SK-N-SH (cell line): ENCODE results near the gene RTF2. TPM values are rescaled to one million over a fixed set of nuclear protein-coding genes. Genes with fewer than 3 reads are reported as not detected.

Experiments
- CTCF ChIA-PET: fragments of 300-600, 350-600 bp; formaldehyde crosslinking; extraction: SDS; loops from one replicate; lab custom pipeline; 2021; lab: Yijun Ruan, JAX
- POLR2A ChIA-PET: fragments of 350-600 bp; sonication (Branson Sonifier 250); formaldehyde crosslinking; extraction: SDS; loops from one replicate; lab custom pipeline; 2020; ENCODE audit warnings: antibody characterized with exemption, inconsistent platforms; lab: Yijun Ruan, JAX
- DNase-seq: peaks from one replicate; pipeline ENCODE4 v3.0.0; 2012
- H2AFZ ChIP-seq: fragments of 200-600 bp; sonication (generic); 2 replicates; pipeline ENCODE4 v1.8.1; 2016; ENCODE audit warnings: antibody characterized with exemption, mild to moderate bottlenecking, low read depth
- H3F3A ChIP-seq: fragments of 200-600 bp; sonication (generic); replicated peaks from 2 replicates; pipeline ENCODE3; 2016; ENCODE audit warnings: antibody characterized with exemption, mild to moderate bottlenecking; ENCODE audit not compliant: insufficient read depth
- H3K27ac ChIP-seq, 2 experiments: fragments of 200-500 bp in 1 of 2; fragments of 200-600 bp in 1 of 2; sonication (Bioruptor generic) in 1 of 2; sonication (generic), shearing (Covaris generic) in 1 of 2; 2 replicates each; pipeline versions ENCODE4 v1.5.1 to v1.6.1; 2014 to 2016; ENCODE audit warnings: low read depth in 2 of 2, inconsistent platforms in 1 of 2, low read length in 1 of 2, mild to moderate bottlenecking in 1 of 2, mixed read lengths in 1 of 2
- H3K27me3 ChIP-seq: fragments of 200-600 bp; sonication (generic), shearing (Covaris generic); 2 replicates; pipeline ENCODE4 v1.6.1; 2016; ENCODE audit warnings: mixed run types; ENCODE audit not compliant: insufficient read depth
- H3K36me3 ChIP-seq, 2 experiments: fragments of 200-500 bp in 1 of 2; fragments of 200-600 bp in 1 of 2; sonication (Bioruptor generic) in 1 of 2; sonication (generic) in 1 of 2; replicated peaks in 1 of 2; 2 replicates each; pipeline versions ENCODE3 to v1.5.1; 2014 to 2016; ENCODE audit warnings: low read length in 1 of 2, mild to moderate bottlenecking in 1 of 2; ENCODE audit not compliant: insufficient read depth in 2 of 2, control insufficient read depth in 1 of 2
- H3K4me1 ChIP-seq, 2 experiments: fragments of 200-500 bp in 1 of 2; fragments of 200-600 bp in 1 of 2; sonication (Bioruptor generic) in 1 of 2; sonication (generic), shearing (Covaris generic) in 1 of 2; 2 replicates each; pipeline versions ENCODE4 v1.5.1 to v1.6.1; 2014 to 2016; ENCODE audit warnings: low read depth in 1 of 2, low read length in 1 of 2, mixed run types in 1 of 2; ENCODE audit not compliant: insufficient read depth in 2 of 2, control insufficient read depth in 1 of 2
- H3K4me2 ChIP-seq: fragments of 200-600 bp; sonication (generic), shearing (Covaris generic); 2 replicates; pipeline ENCODE4 v1.6.1; 2017; ENCODE audit warnings: mixed run types
- H3K4me3 ChIP-seq, 2 experiments: fragments of 200-500 bp in 1 of 2; fragments of 200-600 bp in 1 of 2; sonication (Bioruptor generic) in 1 of 2; sonication (generic), shearing (Covaris generic) in 1 of 2; 2 replicates each; pipeline versions ENCODE4 v1.5.1 to v1.8.1; 2014 to 2016; ENCODE audit warnings: low read depth in 2 of 2, inconsistent platforms in 1 of 2, low read length in 1 of 2, mild to moderate bottlenecking in 1 of 2, mixed read lengths in 1 of 2, moderate library complexity in 1 of 2
- H3K79me2 ChIP-seq: fragments of 200-600 bp; sonication (generic); 2 replicates; pipeline ENCODE4 v1.8.1; 2017; ENCODE audit warnings: mild to moderate bottlenecking; ENCODE audit not compliant: insufficient read depth
- H3K9ac ChIP-seq: fragments of 200-600 bp; sonication (generic); 2 replicates; pipeline ENCODE4 v1.6.1; 2017; ENCODE audit warnings: mixed run types
- H3K9me2 ChIP-seq: fragments of 200-600 bp; sonication (generic); 2 replicates; pipeline ENCODE4 v1.6.1; 2017; ENCODE audit warnings: mixed run types
- H3K9me3 ChIP-seq: fragments of 200-600 bp; sonication (generic); 2 replicates; pipeline ENCODE4 v1.6.1; 2017; ENCODE audit warnings: mixed run types, mild to moderate bottlenecking, moderate library complexity
- H4K20me1 ChIP-seq: fragments of 200-600 bp; sonication (generic); 2 replicates; pipeline ENCODE4 v1.6.1; 2017; ENCODE audit warnings: mild to moderate bottlenecking, mixed run types; ENCODE audit not compliant: insufficient read depth
- ELF1 ChIP-seq: IDR thresholded peaks from 2 replicates; pipeline ENCODE4 v1.4.0; 2012
- EZH2phosphoT487 ChIP-seq: fragments of 200-600 bp; sonication (generic); IDR thresholded peaks from 2 replicates; pipeline ENCODE4 v1.6.1; 2017; ENCODE audit warnings: low read depth, mixed run types, mild to moderate bottlenecking, antibody characterized with exemption, moderate library complexity, borderline replicate concordance
- FOSL2 ChIP-seq: IDR thresholded peaks from 2 replicates; pipeline ENCODE4 v1.4.0; 2012; ENCODE audit warnings: low read depth, mild to moderate bottlenecking, moderate library complexity, borderline replicate concordance
- FOXJ3 ChIP-seq: sonication (generic); formaldehyde crosslinking; IDR thresholded peaks from 2 replicates; pipeline ENCODE4 v1.5.1; 2020; ENCODE audit warnings: mild to moderate bottlenecking, missing genetic modification reagents
- FOXM1 ChIP-seq: IDR thresholded peaks from 2 replicates; pipeline ENCODE4 v1.4.0; 2012; ENCODE audit warnings: low read depth, mild to moderate bottlenecking
- GABPA ChIP-seq: IDR thresholded peaks from 2 replicates; pipeline ENCODE4 v1.4.0; 2012; ENCODE audit warnings: low read depth, mild to moderate bottlenecking
- GATA2 ChIP-seq: sonication (generic); formaldehyde crosslinking; IDR thresholded peaks from 2 replicates; pipeline ENCODE4 v1.5.0; 2020; ENCODE audit warnings: mild to moderate bottlenecking, missing genetic modification reagents
- JUND ChIP-seq: IDR thresholded peaks from 2 replicates; pipeline ENCODE4 v1.4.0; 2012
- MEF2A ChIP-seq: IDR thresholded peaks from 2 replicates; pipeline ENCODE4 v1.4.0; 2012; ENCODE audit warnings: low read depth, borderline replicate concordance
- MXI1 ChIP-seq: IDR thresholded peaks from 2 replicates; pipeline ENCODE4 v1.6.1; 2012; ENCODE audit warnings: mild to moderate bottlenecking, low read depth, low read length, improper control_type of control experiment
- NRF1 ChIP-seq: IDR thresholded peaks from 2 replicates; pipeline ENCODE4 v1.6.1; 2012; ENCODE audit warnings: low read depth, mild to moderate bottlenecking, low read length
- RAD21 ChIP-seq: IDR thresholded peaks from 2 replicates; pipeline ENCODE4 v1.6.1; 2012; ENCODE audit warnings: mild to moderate bottlenecking, low read length
- RCOR1 ChIP-seq: fragments of 150-350 bp; IDR thresholded peaks from 2 replicates; pipeline ENCODE4 v1.6.1; 2017; ENCODE audit warnings: antibody characterized with exemption, low read length
- RFX5 ChIP-seq: IDR thresholded peaks from 2 replicates; pipeline ENCODE4 v1.6.1; 2012; ENCODE audit warnings: mild to moderate bottlenecking, improper control_type of control experiment, low read length
- RXRA ChIP-seq: IDR thresholded peaks from 2 replicates; pipeline ENCODE4 v1.4.0; 2012; ENCODE audit warnings: low read depth, mild to moderate bottlenecking, borderline replicate concordance
- SIN3A ChIP-seq: IDR thresholded peaks from 2 replicates; pipeline ENCODE4 v1.6.1; 2012; ENCODE audit warnings: low read depth, mild to moderate bottlenecking, low read length, moderate library complexity, borderline replicate concordance
- TAF1 ChIP-seq: IDR thresholded peaks from 2 replicates; pipeline ENCODE4 v1.6.1; 2012; ENCODE audit warnings: low read depth, mild to moderate bottlenecking, low read length, moderate library complexity, borderline replicate concordance
- TCF12 ChIP-seq: IDR thresholded peaks from 2 replicates; pipeline ENCODE4 v1.4.0; 2012
- TEAD4 ChIP-seq: IDR thresholded peaks from 2 replicates; pipeline ENCODE4 v1.4.0; 2012; ENCODE audit warnings: mild to moderate bottlenecking, borderline replicate concordance; ENCODE audit not compliant: insufficient read depth
- YY1 ChIP-seq: IDR thresholded peaks from 2 replicates; pipeline ENCODE4 v1.4.0; 2012; ENCODE audit warnings: low read depth, mild to moderate bottlenecking
- WGBS: methylation state at CpG from one replicate; pipeline ENCODE4 v1.1.6; 2017; ENCODE audit warnings: low lambda C conversion rate; 5-methylcytosine and 5-hydroxymethylcytosine counted together
- polyA plus RNA-seq, 3 experiments: library from polyadenylated mRNA; depleted of rRNA; stranded (reverse); fragments of >200 nt; gene quantifications; 2 replicates each; pipeline ENCODE4 v1.2.3, GENCODE V29; 2012
- TF ChIP-seq, protein P1 (sequence below): fragments of 150-350 bp; IDR thresholded peaks from 2 replicates; pipeline ENCODE4 v1.6.1; 2017; ENCODE audit warnings: antibody characterized with exemption, low read length, low read depth, borderline replicate concordance
- TF ChIP-seq, protein P2 (sequence below): IDR thresholded peaks from 2 replicates; pipeline ENCODE4; 2012
- TF ChIP-seq, protein P3 (sequence below): IDR thresholded peaks from 2 replicates; pipeline ENCODE4 v1.4.0; 2012; ENCODE audit warnings: low read depth, borderline replicate concordance
- TF ChIP-seq, protein P4 (sequence below): IDR thresholded peaks from 2 replicates; pipeline ENCODE4 v1.4.0; 2012; ENCODE audit warnings: low read depth

Gene RTF2
- polyA plus RNA-seq, 1 of the 3 experiments (the other 2 are of a cell fraction), result 78.2 TPM

DNA sequence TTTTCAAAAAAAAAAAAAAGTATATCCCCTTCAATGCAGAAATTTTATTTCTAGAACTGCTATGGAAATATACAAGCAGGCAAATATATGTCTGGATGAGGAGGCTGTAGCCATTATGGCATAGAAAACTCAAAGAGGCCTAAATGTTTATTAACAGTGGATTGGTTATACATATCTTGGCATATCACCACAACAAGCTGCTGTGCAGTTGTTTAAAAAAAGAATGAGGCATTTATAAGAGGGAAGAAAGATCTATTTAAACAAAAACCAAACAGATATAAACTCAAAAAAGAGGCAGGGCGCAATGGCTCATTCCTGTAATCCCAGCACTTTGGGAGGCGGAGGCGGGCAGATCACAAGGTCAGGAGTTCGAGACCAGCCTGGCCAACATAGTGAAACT is 30.1 kb upstream of the RTF2 start:
- POLR2A ChIA-PET, result no interaction called here
- no peak overlapping the region for H3K4me3 ChIP-seq
- no peak overlapping the region for H3K4me2 ChIP-seq
- DNase-seq, result no peak
- peaks cover 17% of the 10 kb centered on the region for H3F3A ChIP-seq
- WGBS, result 91% methylated on average over 4 of the region's 4 CpGs
- no peaks in the 10 kb centered on the region for H3K9me2 ChIP-seq
- no peak overlapping the region for H2AFZ ChIP-seq
- H4K20me1 ChIP-seq, result no peaks in the 10 kb centered on the region
- no peak overlapping the region for H3K9ac ChIP-seq
- no peak overlapping the region for H3K27ac ChIP-seq
- CTCF ChIA-PET, result no interaction called here
- H3K79me2 ChIP-seq, result no peaks in the 10 kb centered on the region
- no peaks in the 10 kb centered on the region for H3K36me3 ChIP-seq
- H3K27me3 ChIP-seq, result no peaks in the 10 kb centered on the region
- H3K9me3 ChIP-seq, result no peaks in the 10 kb centered on the region
- TF ChIP-seq YY1, result no peak
- TF ChIP-seq, protein P1, sequence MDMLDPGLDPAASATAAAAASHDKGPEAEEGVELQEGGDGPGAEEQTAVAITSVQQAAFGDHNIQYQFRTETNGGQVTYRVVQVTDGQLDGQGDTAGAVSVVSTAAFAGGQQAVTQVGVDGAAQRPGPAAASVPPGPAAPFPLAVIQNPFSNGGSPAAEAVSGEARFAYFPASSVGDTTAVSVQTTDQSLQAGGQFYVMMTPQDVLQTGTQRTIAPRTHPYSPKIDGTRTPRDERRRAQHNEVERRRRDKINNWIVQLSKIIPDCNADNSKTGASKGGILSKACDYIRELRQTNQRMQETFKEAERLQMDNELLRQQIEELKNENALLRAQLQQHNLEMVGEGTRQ, result no peak
- no peak for TF ChIP-seq JUND
- TF ChIP-seq TCF12, result no peak
- TF ChIP-seq, protein P2, sequence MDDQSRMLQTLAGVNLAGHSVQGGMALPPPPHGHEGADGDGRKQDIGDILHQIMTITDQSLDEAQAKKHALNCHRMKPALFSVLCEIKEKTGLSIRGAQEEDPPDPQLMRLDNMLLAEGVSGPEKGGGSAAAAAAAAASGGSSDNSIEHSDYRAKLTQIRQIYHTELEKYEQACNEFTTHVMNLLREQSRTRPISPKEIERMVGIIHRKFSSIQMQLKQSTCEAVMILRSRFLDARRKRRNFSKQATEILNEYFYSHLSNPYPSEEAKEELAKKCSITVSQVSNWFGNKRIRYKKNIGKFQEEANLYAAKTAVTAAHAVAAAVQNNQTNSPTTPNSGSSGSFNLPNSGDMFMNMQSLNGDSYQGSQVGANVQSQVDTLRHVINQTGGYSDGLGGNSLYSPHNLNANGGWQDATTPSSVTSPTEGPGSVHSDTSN, result no peak
- TF ChIP-seq MXI1, result no peak
- no peak for TF ChIP-seq FOXM1
- no peak for TF ChIP-seq TAF1
- TF ChIP-seq RXRA, result no peak
- TF ChIP-seq GABPA, result no peak
- no peak for TF ChIP-seq RAD21
- TF ChIP-seq GATA2 (CRISPR knock-in tag), result no peak
- TF ChIP-seq, all 33 proteins: peak for 0
- H3K4me1 ChIP-seq, result peaks cover 2 to 6% of the 10 kb centered on the region in 2 experiments; a peak in 2 of 4 replicates

DNA sequence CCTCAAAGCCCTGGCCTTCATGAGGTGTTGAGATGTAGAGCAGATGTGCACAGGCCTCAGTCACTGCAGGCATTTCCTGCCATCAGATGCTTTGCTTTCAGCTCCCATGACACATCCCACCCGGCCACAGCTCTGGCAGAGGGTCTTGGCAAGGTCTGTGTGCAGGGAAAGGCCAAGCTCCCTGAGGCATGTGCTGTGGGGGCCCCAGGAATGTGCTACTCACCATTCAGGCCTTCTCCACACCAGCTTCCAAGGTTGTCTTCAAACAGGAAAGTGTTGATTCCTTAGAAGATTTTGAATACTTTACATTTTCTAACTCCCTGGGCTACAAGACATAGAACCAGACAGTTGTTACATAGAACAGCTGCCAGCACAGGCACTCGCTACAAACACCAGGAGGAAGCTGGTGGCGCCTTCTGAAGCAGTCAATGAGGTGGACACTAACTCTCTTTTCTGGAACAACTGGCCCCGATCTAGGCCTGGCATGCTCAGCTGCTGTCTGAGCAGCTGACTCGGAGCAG is 28.6 kb upstream of the RTF2 start:
- H3K79me2 ChIP-seq, result no peaks in the 10 kb centered on the region
- H3K27ac ChIP-seq, result peak overlapping the region; percentile 36 to 75; a peak in 3 of 4 replicates
- WGBS, result 30% methylated on average over 5 of the region's 5 CpGs
- H3F3A ChIP-seq, result peaks cover 17% of the 10 kb centered on the region
- no peak overlapping the region for H3K4me3 ChIP-seq
- no peak overlapping the region for H3K9ac ChIP-seq
- H3K27me3 ChIP-seq, result no peaks in the 10 kb centered on the region
- no peaks in the 10 kb centered on the region for H3K36me3 ChIP-seq
- no peaks in the 10 kb centered on the region for H3K9me3 ChIP-seq
- ChIA-PET POLR2A (no interaction called here), CTCF (no interaction called here)
- peak overlapping the region; percentile 70 for H2AFZ ChIP-seq
- peaks cover 2 to 6% of the 10 kb centered on the region in 2 experiments; a peak in 2 of 4 replicates for H3K4me1 ChIP-seq
- H3K4me2 ChIP-seq, result no peak overlapping the region; the same call in 1 of the 2 replicates
- DNase-seq, result no peak
- H4K20me1 ChIP-seq, result no peaks in the 10 kb centered on the region
- H3K9me2 ChIP-seq, result no peaks in the 10 kb centered on the region
- no peak for TF ChIP-seq EZH2phosphoT487
- TF ChIP-seq SIN3A, result peak; percentile 42; the same call in 1 of the 2 replicates
- peak; percentile 76 for TF ChIP-seq FOSL2
- TF ChIP-seq GATA2 (CRISPR knock-in tag), result no peak
- TF ChIP-seq ELF1, result 0 out of 2 replicates have a peak, but pooled peaks have one; percentile 17
- no peak for TF ChIP-seq YY1
- TF ChIP-seq, protein P3, sequence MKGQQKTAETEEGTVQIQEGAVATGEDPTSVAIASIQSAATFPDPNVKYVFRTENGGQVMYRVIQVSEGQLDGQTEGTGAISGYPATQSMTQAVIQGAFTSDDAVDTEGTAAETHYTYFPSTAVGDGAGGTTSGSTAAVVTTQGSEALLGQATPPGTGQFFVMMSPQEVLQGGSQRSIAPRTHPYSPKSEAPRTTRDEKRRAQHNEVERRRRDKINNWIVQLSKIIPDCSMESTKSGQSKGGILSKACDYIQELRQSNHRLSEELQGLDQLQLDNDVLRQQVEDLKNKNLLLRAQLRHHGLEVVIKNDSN, result no peak
- no peak for TF ChIP-seq MXI1
- no peak for TF ChIP-seq RFX5
- peak; percentile 18; the same call in 1 of the 2 replicates for TF ChIP-seq MEF2A
- no peak for TF ChIP-seq NRF1
- peak; percentile 89 for TF ChIP-seq TEAD4
- no peak; the same call in 1 of the 2 replicates for TF ChIP-seq TAF1
- TF ChIP-seq, protein P2, result peak; percentile 83
- no peak for TF ChIP-seq RCOR1
- TF ChIP-seq, protein P4, sequence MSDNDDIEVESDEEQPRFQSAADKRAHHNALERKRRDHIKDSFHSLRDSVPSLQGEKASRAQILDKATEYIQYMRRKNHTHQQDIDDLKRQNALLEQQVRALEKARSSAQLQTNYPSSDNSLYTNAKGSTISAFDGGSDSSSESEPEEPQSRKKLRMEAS, result peak; percentile 91
- peak; percentile 75 for TF ChIP-seq JUND
- TF ChIP-seq RAD21, result no peak
- peak; percentile 77 for TF ChIP-seq RXRA
- no peak for TF ChIP-seq FOXJ3 (CRISPR knock-in tag)
